Measurements from ENCODE around the gene STARD3. TPM values are rescaled to one million over a fixed set of nuclear protein-coding genes. Genes with fewer than 3 reads are reported as not detected.
A peak's percentile ranks its signal among the peaks of the same experiment; 100 is the strongest.

Gene STARD3
- total RNA-seq, 1 experiment from 2014 or later: 47.7 TPM

GRCh38 chr17:39704821-39705551 is 68.0 kb downstream of the STARD3 start:
- DNase-seq: no peak
- H3K27me3 ChIP-seq (ENCODE audit: insufficient read depth, low read depth): no peaks in the 10 kb centered on the region
- peaks cover 71% of the 10 kb centered on the region for H3K79me2 ChIP-seq (ENCODE audit: low read depth)
- H3K36me3 ChIP-seq (ENCODE audit: low read depth): no peaks in the 10 kb centered on the region
- peak overlapping the region; percentile 73 for H3K4me2 ChIP-seq
- ChIA-PET CTCF (interaction anchor here (0.6 to 1.1 kb wide), 3 partner anchors 16 to 97 kb away, joined by 3 to 15 read pairs (median 4); partner anchors contain the start of gene NEUROD2), POLR2A (ENCODE audit: unreplicated experiment) (interaction anchor here (0.5 to 1.2 kb wide), 3 partner anchors 30 to 514 kb away, joined by 4 to 9 read pairs (median 9); partner anchors contain the start of genes MED1 and WIPF2)
- TF ChIP-seq CTCF (conservative IDR thresholded peaks at IDR 0.05) (no peak), EZH2 (IDR thresholded peaks at IDR 0.05; ENCODE audit: low read depth) (no peak)
- H3K9me2 ChIP-seq (ENCODE audit: insufficient read depth): no peaks in the 10 kb centered on the region
- intact Hi-C loops (cut with micrococcal nuclease; ENCODE audit: unreplicated experiment): loop anchor here (2.0 to 5.0 kb wide), 2 partner anchors 30 to 47 kb away; no protein-coding TSS in a partner anchor
- H3K4me1 ChIP-seq (replicated peaks; ENCODE audit: insufficient read depth): peaks cover 72% of the 10 kb centered on the region
- peaks cover 50% of the 10 kb centered on the region for H3F3A ChIP-seq (ENCODE audit: insufficient read depth, low read depth)
- H4K20me1 ChIP-seq (ENCODE audit: insufficient read depth): peaks cover 11% of the 10 kb centered on the region; the same call in 1 of the 2 replicates
- no peak overlapping the region for H2AFZ ChIP-seq
- no peak overlapping the region; the same call in 1 of the 2 replicates for H3K4me3 ChIP-seq
- no peaks in the 10 kb centered on the region for H3K9me3 ChIP-seq (ENCODE audit: insufficient read depth, low read depth)
- peak overlapping the region; percentile 68 for H3K27ac ChIP-seq
- no TSS peak for BruUV-seq (replicated peaks)

GRCh38 chr17:39705786-39706348 is 68.9 kb downstream of the STARD3 start:
- POLR2A ChIA-PET (ENCODE audit: unreplicated experiment): interaction anchor here (0.5 to 1.2 kb wide), 2 partner anchors 31 to 513 kb away, joined by 9 read pairs; partner anchors contain the start of gene WIPF2

More at GRCh38 chr17:39705786-39706348, 68.9 kb downstream of the STARD3 start:
- Histone ChIP-seq H3K9me2 (ENCODE audit: insufficient read depth) (no peaks in the 10 kb centered on the region), H3K4me3 (peak overlapping the region; percentile 34; the same call in 1 of the 2 replicates), H3K4me1 (replicated peaks; ENCODE audit: insufficient read depth) (peaks cover 71% of the 10 kb centered on the region), H3K79me2 (ENCODE audit: low read depth) (peaks cover 62% of the 10 kb centered on the region), H4K20me1 (ENCODE audit: insufficient read depth) (peaks cover 11% of the 10 kb centered on the region; the same call in 1 of the 2 replicates), H3K27ac (peak overlapping the region; percentile 68), H2AFZ (no peak overlapping the region), H3F3A (ENCODE audit: insufficient read depth, low read depth) (peaks cover 44% of the 10 kb centered on the region), H3K27me3 (ENCODE audit: insufficient read depth, low read depth) (no peaks in the 10 kb centered on the region), H3K36me3 (ENCODE audit: low read depth) (no peaks in the 10 kb centered on the region), H3K9me3 (ENCODE audit: insufficient read depth, low read depth) (no peaks in the 10 kb centered on the region), H3K4me2 (peak overlapping the region; percentile 73)
- CTCF ChIA-PET: interaction anchor here (0.6 kb wide), 2 partner anchors 28 to 155 kb away, joined by 4 to 11 read pairs; no protein-coding TSS in a partner anchor
- intact Hi-C loops (cut with micrococcal nuclease; ENCODE audit: unreplicated experiment): loop anchor here (2.0 to 5.0 kb wide), 2 partner anchors 31 to 46 kb away; no protein-coding TSS in a partner anchor
- peak; percentile 23; the same call in 1 of the 2 replicates for TF ChIP-seq CTCF (conservative IDR thresholded peaks at IDR 0.05)
- TF ChIP-seq EZH2 (IDR thresholded peaks at IDR 0.05; ENCODE audit: low read depth): no peak
- peak; percentile 91 to 96 for DNase-seq
- no TSS peak for BruUV-seq (replicated peaks)

Data from PC-9 (cell line).